GM12878 (cell line): ENCODE measurements around the gene TAGLN. TPM values are rescaled to one million over a fixed set of nuclear protein-coding genes. Genes with fewer than 3 reads are reported as not detected.

Experiments used
- ATAC-seq: fragments of 200-7000 bp; cut with Tn5 transposase; 3 replicates; pipeline ENCODE4 v1.9.1; 2020; ENCODE audit warnings: mild to moderate bottlenecking, moderate library complexity
- BruUV-seq: library from RNA; stranded (reverse); fragments of 400-500 nt; replicated peaks from 2 replicates; lab custom pipeline; 2021; lab: Mats Ljungman, UMichigan
- CTCF ChIA-PET: fragments of 300-600 bp; sonication (Branson Sonifier 250); formaldehyde crosslinking; extraction: SDS; loops from one replicate; lab custom pipeline; 2021; ENCODE audit warnings: inconsistent platforms; lab: Yijun Ruan, JAX
- POLR2A ChIA-PET: fragments of 350-600 bp; formaldehyde crosslinking; extraction: SDS; loops from one replicate; lab custom pipeline; 2021; ENCODE audit warnings: inconsistent platforms; lab: Charles Lee
- RAD21 ChIA-PET: fragments of 300-600 bp; sonication (Branson Sonifier 250); formaldehyde crosslinking; loops from one replicate; lab custom pipeline; 2023; ENCODE audit warnings: antibody characterized with exemption; ENCODE audit not compliant: unreplicated experiment; lab: Charles Lee
- SMC1A ChIA-PET: fragments of 300-600 bp; sonication (Branson Sonifier 250); formaldehyde crosslinking; loops from one replicate; lab custom pipeline; 2023; ENCODE audit not compliant: unreplicated experiment, uncharacterized antibody; lab: Charles Lee
- DNase-seq: peaks from one replicate; pipeline ENCODE4 v3.0.0-alpha.2; 2011; ENCODE audit warnings: low read depth, low spot score
- FAIRE-seq: peaks from 3 replicates; lab custom pipeline; 2011; peaks lifted over from hg19 to GRCh38; lab: Jason Lieb, UNC
- H2AFZ ChIP-seq: 2 replicates; pipeline ENCODE4 v1.6.0; 2011; ENCODE audit warnings: low read depth, low read length, control low read depth; ENCODE audit not compliant: control insufficient read depth
- H3K27ac ChIP-seq: 2 replicates; pipeline ENCODE4 v1.5.1; 2011; ENCODE audit warnings: control low read depth; ENCODE audit not compliant: control insufficient read depth, insufficient read depth
- H3K27me3 ChIP-seq, 2 experiments: replicated peaks in 1 of 2; 2 replicates each; pipeline versions ENCODE4 v1.6.0 to v1.6.1; 2011; ENCODE audit warnings: low read length in 1 of 2; ENCODE audit not compliant: control insufficient read depth in 2 of 2, insufficient read depth in 2 of 2
- H3K36me3 ChIP-seq, 2 experiments: 2 replicates each; pipeline ENCODE4 v1.5.1; 2011; ENCODE audit warnings: low read length in 1 of 2; ENCODE audit not compliant: control insufficient read depth in 2 of 2, insufficient read depth in 2 of 2
- H3K4me1 ChIP-seq: 2 replicates; pipeline ENCODE4 v1.6.1; 2011; ENCODE audit warnings: mild to moderate bottlenecking, low read length, moderate library complexity, mixed read lengths; ENCODE audit not compliant: control insufficient read depth, insufficient read depth
- H3K4me2 ChIP-seq: 2 replicates; pipeline ENCODE4 v1.6.0; 2011; ENCODE audit warnings: control low read depth; ENCODE audit not compliant: control insufficient read depth, insufficient read depth
- H3K4me3 ChIP-seq: fragments of 200-600 bp; sonication (generic); 2 replicates; pipeline ENCODE4 v1.5.1; 2016
- H3K79me2 ChIP-seq: 2 replicates; pipeline ENCODE4 v1.6.0; 2011; ENCODE audit warnings: low read length; ENCODE audit not compliant: control insufficient read depth, insufficient read depth
- H3K9ac ChIP-seq: 2 replicates; pipeline ENCODE4 v1.8.0; 2011; ENCODE audit warnings: low read length, control low read depth, mixed read lengths; ENCODE audit not compliant: control insufficient read depth, insufficient read depth
- H3K9me3 ChIP-seq: replicated peaks from 3 replicates; pipeline ENCODE4 v1.5.1; 2011; ENCODE audit warnings: mild to moderate bottlenecking, low read length; ENCODE audit not compliant: control insufficient read depth, insufficient read depth
- H4K20me1 ChIP-seq: 2 replicates; pipeline ENCODE4 v1.6.0; 2011; ENCODE audit not compliant: control insufficient read depth, insufficient read depth
- BCL11A ChIP-seq: IDR thresholded peaks from 2 replicates; pipeline ENCODE4 v1.6.1; 2011; ENCODE audit warnings: low read depth, low read length
- BCLAF1 ChIP-seq: fragments of 450-650 bp; IDR thresholded peaks from 2 replicates; pipeline ENCODE4 v1.6.1; 2017; ENCODE audit warnings: antibody characterized with exemption, mild to moderate bottlenecking, moderate library complexity
- HDAC6 ChIP-seq: fragments of 200-600 bp; sonication (generic); IDR thresholded peaks from one replicate; pipeline ENCODE4 v1.8.0; 2017; ENCODE audit warnings: antibody characterized with exemption; ENCODE audit not compliant: unreplicated experiment
- KAT2A ChIP-seq: conservative IDR thresholded peaks from 2 replicates; pipeline ENCODE4 v1.6.1; 2011; ENCODE audit warnings: low read depth, low read length; ENCODE audit not compliant: control insufficient read depth
- KLF5 ChIP-seq: fragments of 450-650 bp; IDR thresholded peaks from 2 replicates; pipeline ENCODE4 v1.6.1; 2014; ENCODE audit warnings: mild to moderate bottlenecking; ENCODE audit not compliant: partially characterized antibody
- RAD51 ChIP-seq: fragments of 450-650 bp; IDR thresholded peaks from 2 replicates; pipeline ENCODE4 v1.6.1; 2016; ENCODE audit warnings: moderate library complexity, mild to moderate bottlenecking, inconsistent platforms
- ZNF24 ChIP-seq: fragments of 450-650 bp; IDR thresholded peaks from 2 replicates; pipeline ENCODE4 v1.6.1; 2017; ENCODE audit warnings: antibody characterized with exemption, mild to moderate bottlenecking
- WGBS: methylation state at CpG from one replicate; pipeline ENCODE4 v1.1.6; 2016; ENCODE audit warnings: low lambda C conversion rate; ENCODE audit not compliant: insufficient replicate concordance, insufficient coverage; ENCODE audit errors: missing lambda C conversion rate; 5-methylcytosine and 5-hydroxymethylcytosine counted together
- in situ Hi-C: fragments of 300-500 bp; cut with MboI; formaldehyde crosslinking; loops from 9 replicates; pipeline ENCODE4 v1.14.3; 2018; ENCODE audit warnings: mixed read lengths
- intact Hi-C: fragments of 100-400 bp; cut with micrococcal nuclease; formaldehyde crosslinking; loops from one replicate; pipeline ENCODE4 v1.14.2; 2022; ENCODE audit not compliant: unreplicated experiment
- polyA plus RNA-seq, 11 experiments: library from polyadenylated mRNA; depleted of rRNA in 4 of 11; unstranded in 6 of 11; stranded (reverse) in 5 of 11; fragments of >200 nt; fragmentation: Nextera tagmentation in 4 of 11; fragmentation: Illumina TruSeq in 1 of 11; extraction: Ambion mirVana in 4 of 11; extraction: Trizol in 1 of 11; gene quantifications; 1 replicate in 1 of 11; 2 replicates in 10 of 11; pipeline versions ENCODE4 v1.2.1 to v1.2.3, GENCODE V29; 2011 to 2016; ENCODE audit warnings: inconsistent platforms in 2 of 11, missing spikeins in 2 of 11, low read depth in 1 of 11
- total RNA-seq, 4 experiments: library from RNA; depleted of rRNA in 3 of 4; stranded (reverse); fragments of >200 nt in 3 of 4; fragmentation: Illumina TruSeq in 1 of 4; extraction: Trizol in 1 of 4; gene quantifications; 2 replicates each; pipeline versions ENCODE4 v1.2.1 to v1.2.3, GENCODE V29; 2013 to 2021

TAGLN gene
- total and polyA plus RNA-seq, 10 of the 15 experiments (the other 5 are each of a cell fraction or from before 2014, with no cell fraction given), result 0.26 to 4.6 (median 1.7) TPM

- ChIA-PET POLR2A (no interaction called here), CTCF (interaction anchor here (0.6 to 10.3 kb wide), 4 partner anchors 25 to 448 kb away, joined by 4 to 422 read pairs (median 4); partner anchors contain the start of genes PCSK7 and RNF214), SMC1A (interaction anchor here (1.1 to 1.8 kb wide), 2 partner anchors 40 to 44 kb away, joined by 3 to 11 read pairs; no protein-coding TSS in a partner anchor), RAD21 (interaction anchor here (1.2 kb wide), 1 partner anchor 40 kb away, joined by 3 read pairs; no protein-coding TSS in a partner anchor)
- H3K36me3 ChIP-seq, result peaks cover 6 to 10% of the 10 kb centered on the region in 2 experiments
- peak overlapping the region; percentile 53 for H3K9ac ChIP-seq
- ATAC-seq (no peak), DNase-seq (no peak), FAIRE-seq (no peak)
- H3K4me3 ChIP-seq, result no peak overlapping the region; the same call in 1 of the 2 replicates
- no peaks in the 10 kb centered on the region for H3K9me3 ChIP-seq
- H4K20me1 ChIP-seq, result no peaks in the 10 kb centered on the region
- H3K27me3 ChIP-seq, result no peaks in the 10 kb centered on the region
- peak overlapping the region; percentile 90 for H3K27ac ChIP-seq
- H3K79me2 ChIP-seq, result no peaks in the 10 kb centered on the region
- in situ Hi-C loops, result no loop called here
- H3K4me2 ChIP-seq, result peak overlapping the region; percentile 71
- no peak overlapping the region; the same call in 1 of the 2 replicates for H2AFZ ChIP-seq
- no peak for TF ChIP-seq KLF5
- TF ChIP-seq ZNF24, result no peak
- no peak for TF ChIP-seq BCL11A
- no peak for TF ChIP-seq BCLAF1
- no peak for TF ChIP-seq RAD51
- no peak for TF ChIP-seq HDAC6
- no peak for TF ChIP-seq KAT2A
- peaks cover 37% of the 10 kb centered on the region for H3K4me1 ChIP-seq
- intact Hi-C loops, result no loop called here
- 89% methylated on average over 4 of the region's 4 CpGs for WGBS
- no TSS peak for BruUV-seq
Measured at GRCh38 chr11:117186431-117186761, 12.8 kb upstream of the TAGLN start.
